Suprapubic skin (tissue), 4 donors: ENCODE results near the gene ZBTB7B.

Experiments used
- POLR2A ChIP-seq, 2 donors: fragments of 450-650 bp; IDR thresholded peaks; one replicate each; pipeline ENCODE4 v1.6.1; 2017; ENCODE audit warnings: antibody characterized with exemption in 2 of 2, mild to moderate bottlenecking in 2 of 2, moderate library complexity in 2 of 2
- POLR2AphosphoS5 ChIP-seq, 3 donors: sonication (generic); formaldehyde crosslinking; IDR thresholded peaks; one replicate each; pipeline ENCODE4 v1.6.1; 2017; ENCODE audit warnings: antibody characterized with exemption in 3 of 3

- TF ChIP-seq POLR2AphosphoS5 (IDR thresholded peaks at IDR 0.05) (no peak), POLR2A (IDR thresholded peaks at IDR 0.05) (no peak)
These were observed 35.3 kb downstream of the ZBTB7B start for GRCh38 chr1:155037851-155038441.
